GM20431 (cell line): ENCODE results near the gene SASH1.
"Not testable (repeated sequence)": the region's sequence is repeated elsewhere in the genome, so short reads cannot be mapped to it uniquely, and the experiment has no call there.

Experiments
- in situ Hi-C: fragments of 300-500 bp; cut with MseI, MboI; formaldehyde crosslinking; loops from one replicate; pipeline ENCODE4 v1.15.0; 2020; ENCODE audit warnings: low sequenced_read_pairs; ENCODE audit not compliant: unreplicated experiment

The SASH1 gene

GRCh38 chr6:148325316-148326068, 17.1 kb upstream of the SASH1 start:
- in situ Hi-C loops, result no loop called here

- in situ Hi-C loops, result no loop called here
These were observed 13.6 kb upstream of the SASH1 start for GRCh38 chr6:148328876-148329555.

GRCh38 chr6:148329596-148330381, 12.8 kb upstream of the SASH1 start:
- in situ Hi-C loops, result no loop called here

- in situ Hi-C loops, result no loop called here
These were observed 10.6 kb upstream of the SASH1 start for GRCh38 chr6:148332088-148332487.

- in situ Hi-C loops, result no loop called here
These were observed 5.7 kb upstream of the SASH1 start for GRCh38 chr6:148336901-148337300.

- in situ Hi-C loops, result no loop called here
These were observed 2.9 kb upstream of the SASH1 start for GRCh38 chr6:148339766-148340165.

- in situ Hi-C loops, result no loop called here
These were observed 1.9 kb upstream of the SASH1 start for GRCh38 chr6:148340586-148341297.

- in situ Hi-C loops, result no loop called here
These were observed 613 bp upstream of the SASH1 start for GRCh38 chr6:148342100-148342349.

- in situ Hi-C loops, result no loop called here
These were observed 577 bp downstream of the SASH1 start for GRCh38 chr6:148343047-148343782.

GRCh38 chr6:148345176-148345575, 2.5 kb downstream of the SASH1 start:
- in situ Hi-C loops, result no loop called here

- in situ Hi-C loops, result no loop called here
These were observed 2.9 kb downstream of the SASH1 start for GRCh38 chr6:148345578-148345977.

- in situ Hi-C loops, result no loop called here
These were observed 4.2 kb downstream of the SASH1 start for GRCh38 chr6:148346681-148347440.

- in situ Hi-C loops, result no loop called here
These were observed 4.9 kb downstream of the SASH1 start for GRCh38 chr6:148347441-148348054.

GRCh38 chr6:148348335-148348734, 5.7 kb downstream of the SASH1 start:
- in situ Hi-C loops, result no loop called here

- in situ Hi-C loops, result no loop called here
These were observed 6.1 kb downstream of the SASH1 start for GRCh38 chr6:148348778-148349177.

GRCh38 chr6:148349466-148349865, 6.8 kb downstream of the SASH1 start:
- in situ Hi-C loops, result no loop called here

- in situ Hi-C loops, result no loop called here
These were observed 8.7 kb downstream of the SASH1 start for GRCh38 chr6:148351309-148351708.

GRCh38 chr6:148352421-148352820, 9.8 kb downstream of the SASH1 start:
- in situ Hi-C loops, result not testable (repeated sequence)
